ENCODE measurements around the gene NRSN1.

DNA sequence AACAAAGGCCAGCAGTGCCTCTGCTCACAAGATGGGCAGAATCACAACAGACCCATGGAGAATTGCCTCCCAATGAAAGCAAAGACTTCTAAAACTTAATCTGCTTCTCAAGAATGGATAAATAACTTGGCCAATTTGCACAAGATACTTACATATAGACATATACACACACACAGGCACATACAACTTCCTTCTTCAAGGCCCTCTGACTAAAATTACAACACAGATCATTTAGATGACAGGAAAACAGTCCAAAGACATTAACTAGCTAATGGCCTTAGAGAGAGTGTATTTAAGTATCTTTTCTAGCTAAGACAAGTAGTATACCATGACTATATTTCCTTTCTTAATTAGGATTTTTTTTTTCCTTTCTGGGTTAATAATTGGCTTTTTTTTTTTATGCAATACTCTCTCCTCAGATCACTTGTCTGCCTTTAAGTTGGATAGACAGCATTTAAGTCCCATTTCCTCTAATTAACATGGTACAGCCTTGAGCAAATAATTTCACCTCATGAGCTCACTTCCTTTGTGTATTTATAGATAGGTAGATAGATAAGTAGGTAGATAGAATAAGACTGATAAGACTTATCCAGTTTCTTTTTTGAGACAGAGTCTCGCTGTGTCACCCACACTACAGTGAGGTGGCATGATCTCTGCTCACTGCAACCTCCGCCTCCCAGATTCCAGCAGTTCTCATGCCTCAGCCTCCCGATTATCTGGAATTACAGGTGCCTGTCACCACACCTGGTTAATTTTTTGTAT, 70.0 kb downstream of the NRSN1 start:
- TF ChIP-seq POLR2AphosphoS5 (IDR thresholded peaks at IDR 0.05; ENCODE audit: low read depth): no peak
- TF ChIP-seq, protein P1, sequence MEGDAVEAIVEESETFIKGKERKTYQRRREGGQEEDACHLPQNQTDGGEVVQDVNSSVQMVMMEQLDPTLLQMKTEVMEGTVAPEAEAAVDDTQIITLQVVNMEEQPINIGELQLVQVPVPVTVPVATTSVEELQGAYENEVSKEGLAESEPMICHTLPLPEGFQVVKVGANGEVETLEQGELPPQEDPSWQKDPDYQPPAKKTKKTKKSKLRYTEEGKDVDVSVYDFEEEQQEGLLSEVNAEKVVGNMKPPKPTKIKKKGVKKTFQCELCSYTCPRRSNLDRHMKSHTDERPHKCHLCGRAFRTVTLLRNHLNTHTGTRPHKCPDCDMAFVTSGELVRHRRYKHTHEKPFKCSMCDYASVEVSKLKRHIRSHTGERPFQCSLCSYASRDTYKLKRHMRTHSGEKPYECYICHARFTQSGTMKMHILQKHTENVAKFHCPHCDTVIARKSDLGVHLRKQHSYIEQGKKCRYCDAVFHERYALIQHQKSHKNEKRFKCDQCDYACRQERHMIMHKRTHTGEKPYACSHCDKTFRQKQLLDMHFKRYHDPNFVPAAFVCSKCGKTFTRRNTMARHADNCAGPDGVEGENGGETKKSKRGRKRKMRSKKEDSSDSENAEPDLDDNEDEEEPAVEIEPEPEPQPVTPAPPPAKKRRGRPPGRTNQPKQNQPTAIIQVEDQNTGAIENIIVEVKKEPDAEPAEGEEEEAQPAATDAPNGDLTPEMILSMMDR (conservative IDR thresholded peaks at IDR 0.05; ENCODE audit: low read depth in 2 of 2): no peak
